Stimulated activated naive B cell treated with anti-CD40 and anti-IgM and Interleukin-4, amounts not matched to agents 10 μg/mL and 1 μg/mL and 100 μg/mL, for 72 hours (primary cell): ENCODE data around the gene MITF.
"Not testable (repeated sequence)": the region's sequence is repeated elsewhere in the genome, so short reads cannot be mapped to it uniquely, and the experiment has no call there.

Experiments used
- ATAC-seq, 2 donors: fragments of 150-1000 bp; cut with Tn5 transposase; replicated peaks; 2 replicates each; pipeline ENCODE4 v1.10.0; 2021; ENCODE audit warnings: moderate library complexity in 1 of 2
- DNase-seq: peaks from one replicate; pipeline ENCODE4 v3.0.0; 2021
- H3K27ac Mint-ChIP-seq: one replicate; pipeline ENCODE4 v1.8.0; 2022; ENCODE audit warnings: mild to moderate bottlenecking, mixed read lengths
- H3K27me3 Mint-ChIP-seq, 2 donors: one replicate each; pipeline ENCODE4 v1.8.0; 2022; ENCODE audit warnings: mixed read lengths in 2 of 2
- H3K36me3 Mint-ChIP-seq, 2 donors: one replicate each; pipeline ENCODE4 v1.8.0; 2022; ENCODE audit warnings: mixed read lengths in 2 of 2, mild to moderate bottlenecking in 1 of 2
- H3K4me1 Mint-ChIP-seq, 2 donors: one replicate each; pipeline ENCODE4 v1.8.0; 2022; ENCODE audit warnings: mixed read lengths in 2 of 2, mild to moderate bottlenecking in 1 of 2
- H3K4me3 Mint-ChIP-seq, 2 donors: one replicate each; pipeline ENCODE4 v1.8.0; 2022; ENCODE audit warnings: mild to moderate bottlenecking in 2 of 2, mixed read lengths in 2 of 2, moderate library complexity in 1 of 2
- H3K9me3 Mint-ChIP-seq, 2 donors: one replicate each; pipeline ENCODE4 v1.8.0; 2022; ENCODE audit warnings: mixed read lengths in 2 of 2, mild to moderate bottlenecking in 1 of 2

MITF gene

DNA sequence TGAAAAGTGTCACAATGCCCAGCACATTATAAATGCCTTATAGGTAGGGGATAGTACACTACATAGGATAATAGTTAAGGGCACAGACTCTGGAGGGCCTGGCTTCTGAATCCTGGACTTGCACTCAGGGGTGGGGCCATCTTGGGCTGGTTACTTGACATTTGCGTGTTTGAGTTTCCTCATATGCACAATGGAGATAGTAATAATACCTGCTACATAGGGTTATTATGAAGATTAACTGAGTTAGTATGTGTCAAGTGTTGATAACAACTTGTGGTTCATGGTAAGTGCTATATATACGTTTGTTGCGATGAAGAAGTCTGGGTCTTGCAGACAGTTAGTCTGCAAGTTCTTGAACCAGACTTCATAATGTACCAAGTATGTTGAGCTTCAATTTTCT is 37.0 kb downstream of the MITF start:
- H3K4me1 Mint-ChIP-seq: no peaks in the 10 kb centered on the region
- no peaks in the 10 kb centered on the region for H3K27me3 Mint-ChIP-seq
- DNase-seq (no peak), ATAC-seq (no peak)
- H3K27ac Mint-ChIP-seq: no peak overlapping the region
- H3K36me3 Mint-ChIP-seq: no peaks in the 10 kb centered on the region
- H3K4me3 Mint-ChIP-seq: no peak overlapping the region
- H3K9me3 Mint-ChIP-seq: peaks cover 4 to 6% of the 10 kb centered on the region in 2 donors

- ATAC-seq: no peak
- Mint-ChIP-seq H3K4me3 (no peak overlapping the region), H3K4me1 (no peaks in the 10 kb centered on the region), H3K27me3 (no peaks in the 10 kb centered on the region), H3K27ac (no peak overlapping the region), H3K36me3 (no peaks in the 10 kb centered on the region), H3K9me3 (peaks cover 4 to 6% of the 10 kb centered on the region in 2 donors)
- no peak for DNase-seq
Measured at GRCh38 chr3:69776920-69777581, 37.8 kb downstream of the MITF start.

DNA sequence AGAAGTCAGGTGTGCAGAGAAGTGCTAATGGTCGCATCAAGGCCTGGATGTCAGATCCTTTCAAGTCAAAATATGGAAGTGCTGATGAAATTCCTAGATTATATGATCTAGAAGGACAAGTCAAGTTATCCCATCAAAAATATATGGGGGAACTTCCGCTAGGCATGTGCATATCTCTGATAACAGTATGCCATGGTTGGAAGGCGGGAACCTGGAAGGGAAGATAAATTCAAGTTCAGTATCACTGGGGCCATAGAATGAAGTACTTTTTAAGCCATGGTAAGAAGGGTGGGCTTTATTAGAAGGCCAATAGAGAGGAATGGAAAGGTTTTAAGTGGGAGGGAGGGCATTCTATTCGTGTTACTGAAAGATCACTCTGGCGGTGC is 38.3 kb downstream of the MITF start:
- H3K4me3 Mint-ChIP-seq: no peak overlapping the region

GRCh38 chr3:69781593-69781992 is 42.3 kb downstream of the MITF start:
- Mint-ChIP-seq H3K9me3 (peaks cover 4 to 6% of the 10 kb centered on the region in 2 donors), H3K4me3 (no peak overlapping the region), H3K27ac (no peak overlapping the region), H3K4me1 (no peaks in the 10 kb centered on the region), H3K36me3 (no peaks in the 10 kb centered on the region), H3K27me3 (no peaks in the 10 kb centered on the region)
- ATAC-seq (no peak), DNase-seq (no peak)

More for the DNA sequence above, 38.3 kb downstream of the MITF start:
- H3K36me3 Mint-ChIP-seq: no peaks in the 10 kb centered on the region
- H3K27ac Mint-ChIP-seq: no peak overlapping the region
- no peaks in the 10 kb centered on the region for H3K27me3 Mint-ChIP-seq
- peaks cover 4 to 6% of the 10 kb centered on the region in 2 donors for H3K9me3 Mint-ChIP-seq
- DNase-seq (no peak), ATAC-seq (no peak)
- H3K4me1 Mint-ChIP-seq: no peaks in the 10 kb centered on the region

DNA sequence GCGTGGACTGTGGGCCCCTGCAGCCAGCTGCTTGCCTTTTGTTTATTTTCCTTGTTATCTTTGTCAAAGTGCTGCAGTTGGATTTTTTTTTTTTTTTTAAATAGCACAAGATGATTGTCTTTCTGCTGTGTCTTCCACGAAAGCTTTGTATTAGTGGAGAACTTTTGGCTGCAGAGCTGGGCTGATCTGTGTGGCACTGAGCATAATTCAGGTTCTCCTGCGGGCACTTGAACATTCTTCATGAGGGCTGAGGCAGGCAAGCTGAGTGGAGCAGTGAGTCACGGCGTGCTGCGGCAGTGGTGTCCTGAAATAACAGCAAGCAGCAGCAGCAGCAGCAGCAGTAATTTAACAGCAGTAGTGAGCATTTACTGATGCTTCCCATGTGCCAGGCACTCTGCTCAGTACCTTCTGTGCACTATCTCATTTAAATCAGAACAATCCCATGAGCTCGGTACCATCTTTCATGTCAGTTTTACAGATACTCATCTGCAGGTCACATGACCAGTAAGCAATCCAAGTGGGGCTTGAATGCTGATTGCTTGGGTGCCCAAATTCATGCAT is 45.8 kb downstream of the MITF start:
- ATAC-seq (no peak), DNase-seq (no peak)
- Mint-ChIP-seq H3K27me3 (no peaks in the 10 kb centered on the region), H3K27ac (no peak overlapping the region), H3K4me3 (no peak overlapping the region), H3K36me3 (no peaks in the 10 kb centered on the region), H3K9me3 (peaks cover 3 to 4% of the 10 kb centered on the region in 2 donors), H3K4me1 (no peaks in the 10 kb centered on the region)

GRCh38 chr3:69785769-69786320 is 46.6 kb downstream of the MITF start:
- Mint-ChIP-seq H3K27ac (no peak overlapping the region), H3K27me3 (no peaks in the 10 kb centered on the region), H3K4me1 (no peaks in the 10 kb centered on the region), H3K4me3 (no peak overlapping the region), H3K36me3 (no peaks in the 10 kb centered on the region), H3K9me3 (peaks cover 3 to 4% of the 10 kb centered on the region in 2 donors)
- DNase-seq: no peak
- no peak for ATAC-seq

- H3K9me3 Mint-ChIP-seq: peaks cover 3 to 4% of the 10 kb centered on the region in 2 donors
- no peak overlapping the region for H3K27ac Mint-ChIP-seq
- DNase-seq: no peak
- H3K27me3 Mint-ChIP-seq: no peaks in the 10 kb centered on the region
- no peaks in the 10 kb centered on the region for H3K4me1 Mint-ChIP-seq
- no peak overlapping the region for H3K4me3 Mint-ChIP-seq
- H3K36me3 Mint-ChIP-seq: no peaks in the 10 kb centered on the region
- no peak for ATAC-seq
Measured at GRCh38 chr3:69786854-69787253, 47.6 kb downstream of the MITF start.

DNA sequence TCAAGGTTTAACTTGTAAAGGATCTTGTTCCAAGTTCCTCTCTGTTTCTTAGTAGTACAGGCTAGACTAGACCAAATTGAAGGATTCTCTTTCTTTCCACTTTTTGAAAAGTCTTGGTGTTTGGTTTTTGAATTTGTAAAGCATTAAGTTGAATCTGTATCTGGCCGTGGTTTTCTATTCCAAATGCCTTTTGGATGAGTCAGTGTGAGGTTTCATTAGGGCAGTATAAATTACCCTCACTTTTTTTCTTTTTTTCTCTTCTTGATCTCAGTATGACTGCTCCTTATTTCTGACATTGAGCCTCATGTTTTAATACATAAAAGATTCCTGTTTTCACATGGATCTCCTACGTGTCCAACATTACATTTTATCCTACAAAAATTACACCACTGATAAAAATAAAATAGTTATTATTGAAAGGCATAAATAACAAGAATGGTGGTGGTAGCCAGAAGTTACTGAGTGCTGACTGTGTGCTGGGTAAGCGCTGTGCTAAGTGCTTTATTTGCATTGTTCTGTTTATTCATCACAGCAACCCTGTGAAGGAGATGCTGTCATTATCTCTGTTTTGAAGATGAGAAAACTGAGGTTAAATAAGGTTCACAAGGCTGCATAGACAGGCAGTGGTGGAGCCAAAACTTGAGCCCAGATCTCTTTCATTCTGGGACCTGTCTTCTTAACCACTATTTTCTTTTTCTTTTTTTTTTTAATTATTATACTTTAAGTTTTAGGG is 48.3 kb downstream of the MITF start:
- Mint-ChIP-seq H3K27me3 (no peaks in the 10 kb centered on the region), H3K4me1 (no peaks in the 10 kb centered on the region), H3K9me3 (peaks cover 3 to 4% of the 10 kb centered on the region in 2 donors), H3K27ac (no peak overlapping the region), H3K4me3 (no peak overlapping the region), H3K36me3 (no peaks in the 10 kb centered on the region)
- DNase-seq (no peak), ATAC-seq (no peak)

DNA sequence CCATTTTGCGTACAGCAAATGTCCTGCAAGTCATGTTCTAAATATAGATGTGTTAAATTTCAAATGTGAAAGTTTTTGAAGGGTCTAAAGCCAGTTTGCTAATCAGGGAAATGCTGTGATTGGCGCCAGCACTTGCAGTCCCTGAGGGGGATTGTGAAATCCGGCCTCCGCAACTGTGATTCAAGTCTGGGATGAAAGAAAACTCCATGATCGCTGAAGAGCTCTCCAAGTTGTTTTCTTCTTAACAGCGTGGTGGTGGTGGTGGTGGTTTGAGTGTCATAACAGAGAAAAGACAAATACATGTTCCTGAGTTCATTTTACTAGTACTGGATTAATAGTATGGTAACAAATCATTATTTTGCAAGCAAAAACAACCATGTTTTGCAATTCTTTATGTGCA is 51.8 kb downstream of the MITF start:
- Mint-ChIP-seq H3K4me1 (no peaks in the 10 kb centered on the region), H3K36me3 (no peaks in the 10 kb centered on the region), H3K27me3 (no peaks in the 10 kb centered on the region), H3K9me3 (peaks cover 3 to 4% of the 10 kb centered on the region in 2 donors), H3K4me3 (no peak overlapping the region), H3K27ac (no peak overlapping the region)
- DNase-seq (no peak), ATAC-seq (no peak)

DNA sequence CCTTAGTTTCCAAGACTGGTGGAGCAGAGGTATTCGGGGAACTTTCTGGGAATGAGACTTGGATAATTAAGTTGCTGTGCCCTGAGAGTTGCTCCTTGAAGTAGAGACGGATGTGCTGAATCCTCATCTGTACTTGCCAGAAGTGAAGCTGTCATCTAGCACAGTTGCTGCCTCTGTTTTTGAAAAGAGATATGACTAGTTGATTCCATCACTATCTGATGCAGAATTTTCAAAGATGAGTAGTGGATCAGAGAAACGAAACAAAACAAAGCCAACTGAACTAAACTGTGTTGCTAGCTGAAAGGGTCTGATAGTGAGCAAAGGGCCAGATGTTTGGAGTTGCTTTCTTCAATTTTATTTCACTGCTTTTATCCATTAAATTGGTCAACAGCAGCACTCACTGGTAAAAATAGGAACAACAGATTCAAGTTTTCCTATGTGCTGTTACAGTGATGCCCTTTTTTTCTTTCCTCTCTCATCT is 52.7 kb downstream of the MITF start:
- Mint-ChIP-seq H3K27ac (no peak overlapping the region), H3K4me1 (no peaks in the 10 kb centered on the region), H3K9me3 (peaks cover 3 to 4% of the 10 kb centered on the region in 2 donors), H3K27me3 (no peaks in the 10 kb centered on the region), H3K4me3 (no peak overlapping the region), H3K36me3 (no peaks in the 10 kb centered on the region)
- DNase-seq (no peak), ATAC-seq (no peak)

DNA sequence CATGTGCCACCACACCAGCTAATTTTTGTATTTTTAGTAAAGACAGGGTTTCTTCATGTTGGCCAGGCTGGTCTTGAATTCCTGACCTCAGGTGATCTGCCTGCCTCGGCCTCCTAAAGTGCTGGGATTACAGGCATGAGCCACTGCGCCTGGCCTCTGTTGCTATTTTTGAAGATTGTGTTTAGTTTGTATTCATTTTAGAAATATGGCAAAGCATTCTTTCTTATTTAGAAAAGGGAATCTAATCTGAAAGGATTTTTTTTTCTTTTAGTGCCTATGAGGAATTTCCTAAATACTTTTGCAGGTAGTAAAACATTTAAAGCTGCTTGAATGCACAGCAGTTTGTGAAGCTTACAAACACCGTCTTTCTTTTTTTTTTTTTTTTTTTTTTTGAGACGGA is 56.9 kb downstream of the MITF start:
- H3K4me1 Mint-ChIP-seq, H3K27me3 Mint-ChIP-seq, DNase-seq, H3K9me3 Mint-ChIP-seq, H3K27ac Mint-ChIP-seq, H3K4me3 Mint-ChIP-seq, H3K36me3 Mint-ChIP-seq, ATAC-seq: not testable (repeated sequence)

DNA sequence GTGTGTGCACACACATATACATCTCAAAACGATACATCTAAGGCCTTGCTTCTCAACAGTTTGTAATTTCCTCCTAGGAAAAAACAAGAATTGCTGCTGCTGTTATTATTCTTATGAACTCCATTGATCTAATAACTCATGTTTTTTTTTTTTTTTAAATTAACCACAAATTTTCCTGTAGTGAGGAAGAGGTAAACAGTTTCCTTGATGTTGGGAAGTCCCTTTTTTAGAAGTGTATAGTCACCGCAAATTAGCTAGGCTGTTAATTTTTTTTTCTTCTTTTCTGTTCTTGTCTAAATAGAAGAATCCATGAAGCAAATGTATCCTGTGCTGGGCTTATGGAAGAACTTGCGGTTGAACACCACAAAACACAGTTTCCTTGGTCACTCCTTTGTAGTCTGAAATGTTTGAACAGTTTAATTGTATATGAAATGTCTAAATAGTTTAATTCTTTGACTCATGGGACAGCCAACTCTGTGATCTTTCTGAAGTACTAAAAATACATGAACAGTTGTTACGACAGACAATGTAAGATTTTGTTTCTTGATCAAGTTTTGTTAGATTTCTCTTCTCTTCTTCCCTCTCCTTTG is 64.5 kb downstream of the MITF start:
- no peak overlapping the region for H3K4me3 Mint-ChIP-seq
- peaks cover 6 to 7% of the 10 kb centered on the region in 2 donors for H3K27me3 Mint-ChIP-seq
- no peaks in the 10 kb centered on the region for H3K4me1 Mint-ChIP-seq
- no peaks in the 10 kb centered on the region for H3K36me3 Mint-ChIP-seq
- H3K9me3 Mint-ChIP-seq: peaks cover 0 to 2% of the 10 kb centered on the region in 2 donors
- DNase-seq (no peak), ATAC-seq (no peak)
- no peak overlapping the region for H3K27ac Mint-ChIP-seq

DNA sequence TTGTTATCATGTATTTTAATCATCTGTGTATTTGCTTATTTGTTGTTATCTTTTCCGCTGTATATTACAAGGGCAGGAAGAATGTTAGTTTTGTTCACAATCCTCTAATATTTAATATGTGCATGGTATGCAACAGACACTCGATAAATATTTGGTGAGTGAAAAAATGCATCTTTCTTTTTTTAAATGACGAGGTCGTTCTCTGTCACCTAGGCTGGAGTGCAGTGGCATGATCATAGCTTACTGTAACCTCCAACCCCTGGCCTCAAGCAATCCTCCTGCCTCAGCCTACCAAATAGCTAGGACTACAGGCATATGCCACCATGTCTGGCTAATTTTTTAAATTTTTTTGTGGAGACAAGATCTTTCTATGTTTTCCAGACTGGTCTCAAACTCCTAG is 66.2 kb downstream of the MITF start:
- Mint-ChIP-seq H3K9me3 (peaks cover 0 to 2% of the 10 kb centered on the region in 2 donors), H3K36me3 (no peaks in the 10 kb centered on the region), H3K27ac (no peak overlapping the region), H3K4me1 (no peaks in the 10 kb centered on the region), H3K4me3 (no peak overlapping the region), H3K27me3 (peaks cover 7 to 10% of the 10 kb centered on the region in 2 donors)
- no peak for ATAC-seq
- DNase-seq: no peak

DNA sequence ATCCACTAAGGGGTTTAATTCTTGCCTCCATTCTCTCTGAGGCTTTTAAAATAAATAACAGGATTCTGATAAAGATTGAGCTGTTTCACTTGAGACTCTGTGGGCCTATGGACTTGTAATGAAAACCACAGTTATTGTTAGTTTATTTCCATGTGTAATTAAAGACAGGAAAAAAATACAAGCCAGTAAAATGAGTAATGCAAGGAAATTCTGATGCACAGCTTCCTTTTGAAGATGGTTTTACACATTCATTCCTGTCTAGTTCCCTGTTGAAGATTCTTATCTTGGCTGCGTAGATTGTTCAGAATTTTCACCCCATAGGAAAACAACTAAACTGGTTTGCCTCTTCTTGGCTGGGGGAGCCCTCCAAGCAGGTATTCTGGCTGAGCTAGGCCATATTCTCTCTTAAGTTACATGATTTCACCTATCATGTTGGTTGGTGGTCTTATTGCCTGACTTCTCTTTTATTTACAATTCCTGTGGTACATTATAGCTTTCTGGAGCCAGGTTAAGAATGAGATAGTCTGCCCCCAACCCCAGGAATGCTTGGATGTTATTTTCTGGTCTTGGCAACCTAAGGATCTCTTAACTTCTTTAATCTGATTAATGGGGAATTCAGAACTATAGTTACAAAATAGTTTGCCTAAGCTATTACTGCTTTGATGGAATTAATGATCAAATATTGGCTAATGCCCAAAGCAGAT is 67.6 kb downstream of the MITF start:
- Mint-ChIP-seq H3K27me3 (peaks cover 7 to 10% of the 10 kb centered on the region in 2 donors), H3K4me1 (no peaks in the 10 kb centered on the region), H3K36me3 (no peaks in the 10 kb centered on the region), H3K9me3 (peaks cover 0 to 2% of the 10 kb centered on the region in 2 donors), H3K4me3 (no peak overlapping the region), H3K27ac (no peak overlapping the region)
- ATAC-seq: no peak
- no peak for DNase-seq
